CD4-positive, alpha-beta T cell treated with Interleukin-4 for 4 hours (primary cell): ENCODE results near the gene BLMH.
"Not testable (repeated sequence)": the region's sequence is repeated elsewhere in the genome, so short reads cannot be mapped to it uniquely, and the experiment has no call there.

Experiments
- DNase-seq: peaks from one replicate; pipeline ENCODE4 v3.0.0-alpha.2; 2020

Gene BLMH

DNA sequence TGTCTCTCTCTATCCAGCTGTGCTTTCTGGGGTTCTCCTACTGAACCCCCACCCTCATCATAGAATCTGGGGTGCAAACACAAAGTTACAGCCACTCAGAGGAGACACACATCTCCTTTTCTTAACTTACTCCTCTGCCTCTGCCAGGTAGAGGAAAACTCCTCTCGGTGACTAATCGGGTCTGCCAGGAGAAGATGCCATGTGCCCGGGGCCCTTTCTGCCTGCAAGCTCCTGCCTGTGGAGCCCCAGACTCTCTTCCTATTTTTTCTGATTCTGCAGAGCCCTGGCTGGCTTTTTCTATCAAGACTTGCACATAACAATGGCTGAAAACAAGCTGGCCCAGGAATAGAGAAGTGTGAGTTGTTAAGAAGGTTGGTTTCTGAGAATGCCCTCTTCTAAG is 66.6 kb downstream of the BLMH start:
- no peak for DNase-seq

DNA sequence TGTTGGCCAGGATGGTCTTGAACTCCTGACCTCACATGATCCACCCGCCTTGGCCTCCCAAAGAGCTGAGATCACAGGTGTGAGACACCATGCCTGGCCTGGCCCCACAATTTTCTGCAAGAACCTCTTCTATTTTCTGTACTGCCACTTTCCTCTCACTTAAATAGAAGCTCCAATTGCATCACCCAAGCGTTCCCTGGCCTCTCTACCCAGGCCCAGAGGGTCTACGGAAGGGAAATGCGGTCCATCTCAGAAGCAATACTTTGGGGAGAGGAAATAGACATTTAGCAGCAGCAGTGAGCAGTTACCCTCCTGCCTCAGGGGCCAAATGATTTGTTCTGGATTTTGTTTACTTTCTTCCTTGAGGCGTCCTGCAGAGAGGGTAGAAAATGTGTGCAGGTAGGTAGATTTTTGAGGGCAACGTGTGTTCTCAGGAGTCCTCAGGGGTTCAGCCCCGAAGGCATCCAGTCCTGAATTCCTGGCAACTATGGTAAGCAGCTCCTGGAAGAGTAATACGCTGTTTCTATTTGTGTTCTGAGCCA is 67.3 kb downstream of the BLMH start:
- DNase-seq: no peak

DNA sequence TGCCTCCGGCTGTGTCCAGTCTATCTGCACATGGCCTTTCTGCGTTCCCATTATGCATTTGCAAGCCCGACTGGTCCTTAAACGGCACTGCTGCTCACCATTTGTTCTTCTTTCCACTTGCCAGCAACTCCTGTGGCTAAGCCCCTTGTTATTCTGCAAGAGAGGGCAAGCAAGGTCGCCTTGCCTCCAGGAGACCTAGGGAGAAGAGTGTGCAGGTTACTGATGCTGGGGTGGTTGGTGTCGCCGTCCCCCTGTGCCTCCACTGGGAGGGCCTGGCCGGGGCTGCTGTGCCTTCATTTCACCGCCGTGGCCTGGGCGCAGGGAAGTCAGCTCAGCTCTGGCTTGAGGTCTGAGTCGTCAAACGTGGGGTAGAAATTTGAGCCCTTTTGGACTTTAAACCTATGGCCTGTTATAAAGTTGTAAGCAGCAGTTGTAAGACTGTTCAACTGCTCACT is 69.0 kb downstream of the BLMH start:
- DNase-seq: no peak

DNA sequence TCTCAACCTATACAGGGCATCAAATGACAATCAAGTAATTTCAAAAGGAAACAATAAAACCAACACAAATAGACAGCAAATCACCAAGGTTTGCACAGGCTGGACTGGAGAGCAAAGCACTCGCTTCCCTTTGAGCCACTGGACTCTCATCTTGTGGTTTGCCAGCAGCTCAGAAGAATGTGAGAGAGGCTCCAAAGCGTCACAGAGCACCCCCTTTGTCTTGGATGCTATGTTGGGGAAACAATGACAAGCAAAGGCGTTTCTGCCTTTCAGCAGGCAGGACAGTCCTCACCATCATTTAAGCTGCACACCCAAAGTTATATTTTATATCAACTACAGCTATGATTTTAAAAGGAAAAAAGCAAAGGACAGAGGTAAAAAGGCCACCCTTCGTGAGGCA is 69.5 kb downstream of the BLMH start:
- DNase-seq: no peak

DNA sequence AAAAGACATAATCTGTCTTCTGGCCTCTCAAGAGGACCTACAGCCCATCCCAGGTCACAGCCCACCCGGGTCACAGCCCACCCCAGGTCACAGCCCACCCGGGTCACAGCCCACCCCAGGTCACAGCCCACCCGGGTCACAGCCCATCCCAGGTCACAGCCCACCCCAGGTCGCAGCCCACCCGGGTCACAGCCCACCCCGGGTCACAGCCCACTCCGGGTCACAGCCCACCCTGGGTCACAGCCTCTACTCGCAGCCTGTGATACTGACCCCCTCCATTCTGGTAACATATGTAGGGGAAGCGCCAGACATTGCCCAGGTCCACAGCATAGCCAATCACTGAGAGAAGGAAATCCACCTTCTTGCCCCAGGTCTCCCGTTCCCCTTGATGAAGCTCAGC is 70.4 kb downstream of the BLMH start:
- no peak for DNase-seq

DNA sequence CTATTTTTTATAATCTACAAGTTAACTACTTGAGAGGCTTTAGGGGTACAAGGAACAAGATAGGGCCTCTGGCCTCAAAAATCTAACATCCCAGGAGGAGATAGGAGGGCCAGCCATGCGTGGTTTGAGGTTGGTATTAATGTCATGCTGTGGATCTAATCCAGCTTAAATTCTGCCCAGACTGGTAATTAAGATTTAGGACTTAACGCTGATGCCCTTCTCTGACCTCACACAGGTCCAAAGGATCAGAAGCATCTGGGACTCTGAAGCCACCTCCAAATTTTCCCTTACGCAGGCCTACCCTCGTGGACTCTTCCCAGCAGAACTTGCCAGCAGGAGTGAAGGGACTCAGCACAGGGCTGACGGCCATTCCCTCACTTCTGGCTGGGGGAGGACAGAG is 71.3 kb downstream of the BLMH start:
- no peak for DNase-seq

DNA sequence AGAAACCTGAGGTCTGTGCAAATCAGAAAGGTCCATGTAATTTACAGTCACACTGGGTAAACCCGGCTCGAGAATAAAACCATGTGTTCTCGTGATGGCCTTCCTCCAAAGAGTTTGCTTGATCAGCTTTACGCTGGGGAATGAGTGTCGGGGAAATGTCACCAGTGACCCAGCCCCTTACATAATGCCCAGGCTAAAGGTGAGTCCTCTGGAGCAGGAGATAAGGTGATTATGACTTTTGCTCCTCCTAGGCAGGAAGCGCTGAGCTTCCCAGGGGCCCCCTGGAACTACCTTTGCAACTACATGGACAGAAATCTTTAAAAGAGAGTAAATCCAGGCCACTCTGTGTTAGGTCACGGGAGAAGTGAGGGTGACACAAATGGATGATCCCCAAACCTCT is 71.9 kb downstream of the BLMH start:
- DNase-seq: no peak

DNA sequence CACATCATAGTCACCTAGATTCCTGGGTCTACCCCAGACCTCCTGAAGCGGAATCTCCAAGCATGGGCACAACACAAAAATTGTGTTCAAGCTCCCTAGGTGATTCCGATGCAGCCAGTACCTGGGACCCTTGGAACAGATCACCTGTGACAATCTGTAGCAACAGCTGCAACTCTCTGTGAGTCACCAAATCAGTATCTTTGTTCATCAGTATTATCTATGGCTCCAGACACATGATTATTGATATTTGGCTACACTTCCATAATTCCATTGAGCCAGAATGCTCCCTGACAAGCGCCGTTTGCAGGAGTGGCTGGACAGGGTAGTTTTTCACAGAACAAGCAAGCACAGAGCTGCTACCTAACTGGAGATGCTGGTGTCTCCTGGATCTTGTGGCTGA is 72.4 kb downstream of the BLMH start:
- DNase-seq: no peak

DNA sequence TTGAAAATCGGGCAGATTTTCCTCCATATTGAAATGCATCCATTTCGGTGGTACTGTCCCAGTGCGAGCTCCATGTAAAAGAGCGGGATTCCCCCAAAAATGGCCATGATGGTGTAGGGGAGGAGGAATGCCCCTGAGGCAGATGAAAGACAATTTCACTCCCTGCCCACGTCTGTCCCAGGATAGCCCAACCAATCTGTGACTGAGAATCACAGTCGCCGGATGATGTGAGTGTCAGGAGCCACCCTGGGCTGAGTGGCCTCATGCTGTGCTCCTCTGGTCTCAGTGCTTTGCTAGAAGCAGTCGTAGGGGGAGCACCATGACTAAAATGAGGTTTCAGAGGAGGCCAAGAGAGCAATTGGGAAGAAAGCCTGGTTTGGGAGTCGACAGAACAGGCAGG is 72.9 kb downstream of the BLMH start:
- DNase-seq: no peak

DNA sequence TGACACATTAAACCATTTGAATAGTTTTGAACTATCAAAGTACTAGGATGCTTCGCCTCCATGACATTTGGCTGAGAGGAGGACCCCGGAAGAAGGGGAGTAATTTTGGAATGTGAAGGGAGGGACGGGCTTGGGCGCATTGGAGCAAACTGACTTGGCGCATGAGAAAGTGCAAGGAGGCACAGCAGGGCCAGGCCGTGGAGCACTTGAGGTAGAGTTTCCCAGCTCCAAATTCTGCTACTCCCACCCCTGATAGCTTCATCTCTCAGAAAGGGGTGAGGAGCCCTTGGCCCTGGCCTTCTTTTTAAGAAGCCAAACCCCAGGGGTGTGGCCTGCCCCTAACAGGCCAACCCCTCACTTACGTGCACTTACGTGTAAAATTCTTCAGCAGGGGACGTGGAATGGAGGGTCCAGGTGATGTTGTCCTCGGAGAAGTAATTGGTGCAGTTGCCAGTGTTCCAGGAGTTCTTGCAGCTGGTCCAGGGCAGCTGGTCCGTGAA is 73.9 kb downstream of the BLMH start:
- DNase-seq: no peak

DNA sequence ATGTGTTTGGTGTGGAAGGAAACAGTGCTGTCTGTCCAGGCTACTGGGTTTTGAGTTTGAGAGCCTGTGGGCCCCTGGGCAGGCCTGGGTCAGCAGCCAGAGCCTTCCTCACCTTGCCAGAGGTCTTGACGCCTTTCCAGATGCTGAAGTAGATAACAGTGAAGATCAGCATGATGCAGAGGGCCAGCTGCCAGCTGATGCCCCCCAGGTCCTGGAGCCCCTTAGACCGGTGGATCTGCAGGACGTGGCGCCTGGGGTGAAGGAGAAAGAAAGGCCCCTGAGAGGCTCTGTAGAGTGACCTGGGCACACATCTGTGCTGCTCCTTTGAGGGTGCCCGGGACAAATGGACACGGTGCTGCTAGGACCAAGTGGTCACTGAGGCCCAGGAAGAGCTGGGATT is 74.7 kb downstream of the BLMH start:
- DNase-seq: no peak

DNA sequence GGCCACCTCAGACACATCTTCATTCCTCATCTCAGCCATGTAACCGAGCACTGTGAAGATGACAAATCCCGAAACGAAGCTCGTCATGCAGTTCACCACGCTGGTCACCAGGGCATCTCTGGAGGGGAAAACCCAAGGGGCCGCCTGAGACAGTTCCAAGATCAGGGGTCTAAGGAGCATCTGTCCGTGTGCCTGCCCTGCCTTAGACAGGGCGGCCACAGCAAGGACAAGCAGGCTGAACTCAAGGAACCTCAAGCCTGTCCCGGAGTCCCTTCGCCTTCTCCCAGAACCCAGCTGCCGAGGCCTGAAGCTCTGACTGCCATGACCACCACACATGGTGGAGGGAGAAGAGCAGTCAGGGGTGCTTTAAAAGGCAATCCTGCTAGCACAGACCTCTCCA is 79.0 kb downstream of the BLMH start:
- DNase-seq: no peak

DNA sequence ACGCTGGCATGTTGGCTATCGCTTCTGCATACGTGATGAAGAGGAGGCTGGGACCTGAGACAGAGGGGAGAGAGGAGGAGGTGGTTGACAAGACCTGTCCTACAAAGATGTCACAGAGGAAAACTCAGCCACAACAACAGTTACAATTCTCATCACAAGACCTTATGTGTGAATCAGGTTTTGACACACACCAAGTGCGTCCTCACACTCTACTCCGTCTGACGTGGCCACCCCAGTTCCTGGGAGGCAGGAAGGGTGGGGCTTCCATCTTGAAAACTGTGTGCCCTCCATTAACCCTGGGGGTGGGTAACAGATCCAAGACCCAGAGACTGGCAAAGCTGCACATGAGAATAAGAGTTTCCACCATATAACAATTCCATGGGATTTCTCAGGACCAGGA is 80.4 kb downstream of the BLMH start:
- DNase-seq: no peak

DNA sequence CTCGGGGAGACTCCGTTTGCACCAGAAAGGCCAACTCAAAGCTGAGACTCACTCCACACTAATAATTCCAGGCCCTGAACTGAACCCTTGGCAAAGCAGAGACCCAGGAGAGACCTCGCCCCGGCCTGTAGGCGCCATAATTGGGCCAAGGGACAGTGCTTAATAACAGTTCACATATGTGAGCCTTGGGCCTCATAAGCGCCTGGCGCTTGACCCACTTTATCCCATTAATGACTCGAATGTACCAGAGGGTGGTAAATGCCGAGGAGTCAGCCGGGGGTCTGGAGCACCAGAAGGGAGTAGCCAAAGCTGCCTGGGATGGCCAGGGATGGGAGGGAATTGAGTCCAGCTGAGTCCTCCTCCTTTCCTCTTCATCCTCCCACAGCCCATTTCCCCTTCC is 80.8 kb downstream of the BLMH start:
- DNase-seq: no peak

DNA sequence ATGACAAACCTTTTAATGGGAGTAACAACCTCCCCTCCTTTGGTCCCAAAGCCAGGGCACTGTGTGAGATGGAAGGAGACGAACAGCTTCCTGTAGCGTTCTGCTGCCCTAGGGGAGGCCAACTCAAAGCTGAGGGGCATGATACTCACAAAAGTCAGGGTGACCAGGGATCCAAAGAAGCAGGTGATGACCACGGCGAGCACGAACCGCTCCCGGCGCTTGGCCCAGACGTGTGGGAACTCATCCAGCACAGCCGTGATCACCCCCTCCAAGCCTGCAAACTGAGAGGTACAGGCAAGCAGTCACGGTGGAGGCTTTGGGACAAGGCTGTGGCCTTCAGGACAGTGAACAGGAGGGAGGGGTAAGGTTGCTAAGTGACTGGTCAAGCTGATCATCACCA is 81.4 kb downstream of the BLMH start:
- no peak for DNase-seq

DNA sequence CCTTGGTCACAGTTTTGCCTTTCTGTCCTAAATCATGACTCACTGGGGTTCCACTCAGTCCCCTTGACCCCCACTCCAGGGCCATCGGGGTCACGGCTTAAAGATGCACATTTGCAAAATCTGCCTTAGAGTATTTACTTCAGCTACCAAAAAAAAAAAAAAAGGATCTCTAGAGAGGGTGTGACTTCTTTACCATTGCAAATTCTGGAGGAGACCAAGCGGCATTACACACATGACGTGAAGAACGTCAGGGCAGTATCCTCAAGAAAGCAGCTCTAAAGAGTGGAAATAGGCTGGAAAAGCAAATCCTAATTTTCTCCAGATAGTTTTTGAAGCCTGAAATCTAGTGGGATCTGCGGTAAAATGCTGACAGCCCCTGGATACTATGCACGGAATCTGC is 81.8 kb downstream of the BLMH start:
- DNase-seq: no peak

DNA sequence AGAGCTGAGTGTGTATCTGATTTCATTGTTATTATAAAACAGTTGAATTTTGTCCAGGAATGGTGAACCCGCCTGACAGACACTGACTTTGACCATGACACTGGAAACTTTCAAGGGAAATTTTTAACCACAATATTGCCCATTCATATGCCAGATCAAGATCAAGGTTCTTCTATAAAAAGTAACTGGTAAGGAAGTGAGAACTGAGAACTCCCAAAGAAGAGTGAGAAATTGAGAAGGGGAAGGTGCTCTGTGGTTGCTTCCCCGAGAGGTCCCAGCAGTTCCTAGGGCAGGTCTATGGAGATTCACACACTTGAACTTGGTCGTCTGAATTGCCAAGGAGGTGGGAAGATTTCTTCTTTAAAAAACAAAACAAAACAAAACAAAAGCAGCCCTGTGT is 83.5 kb downstream of the BLMH start:
- no peak for DNase-seq

DNA sequence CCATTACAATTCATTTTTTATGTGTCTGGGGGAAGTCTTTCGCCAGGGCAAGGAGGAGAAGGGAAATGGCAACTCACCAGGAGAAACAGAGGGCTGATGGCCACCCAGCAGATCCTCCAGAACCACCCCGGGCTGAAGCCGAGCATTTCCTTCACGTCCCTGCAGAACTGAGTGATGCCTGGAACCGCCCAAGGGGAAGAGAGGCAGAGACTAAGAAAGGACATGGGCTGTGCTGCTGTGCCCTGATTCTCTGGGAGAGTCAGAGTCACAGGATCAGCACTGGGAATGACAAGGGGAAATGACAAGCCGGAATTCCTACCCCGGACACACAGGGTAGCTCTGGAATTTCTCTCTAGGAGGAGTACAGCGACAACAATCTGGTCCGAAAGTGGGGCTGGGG is 84.1 kb downstream of the BLMH start:
- DNase-seq: no peak

DNA sequence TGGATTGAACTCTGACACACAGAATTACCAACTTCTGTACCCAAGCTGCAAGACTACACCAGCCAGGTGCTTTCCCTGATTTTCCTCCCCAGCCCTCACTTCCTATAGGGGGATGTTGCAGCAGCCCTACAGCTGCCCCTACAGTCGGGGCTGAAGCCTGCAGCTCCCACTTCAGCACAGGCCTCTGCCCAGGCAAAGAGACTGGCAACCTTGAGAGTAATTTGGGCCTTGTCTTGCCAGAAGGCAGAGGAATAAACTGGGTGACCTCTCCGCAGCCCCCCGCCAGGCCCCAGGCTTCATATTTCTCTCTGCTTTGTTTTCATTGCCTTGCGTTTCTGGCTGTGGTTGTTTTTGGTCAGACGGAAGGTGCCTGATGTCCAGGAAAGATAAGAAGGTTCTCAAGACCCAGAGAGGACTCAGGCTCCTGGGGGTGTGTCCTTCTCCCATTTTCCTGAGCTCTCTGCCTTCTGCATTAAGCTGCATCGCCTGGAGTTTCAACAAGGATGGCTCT is 88.2 kb downstream of the BLMH start:
- no peak for DNase-seq

DNA sequence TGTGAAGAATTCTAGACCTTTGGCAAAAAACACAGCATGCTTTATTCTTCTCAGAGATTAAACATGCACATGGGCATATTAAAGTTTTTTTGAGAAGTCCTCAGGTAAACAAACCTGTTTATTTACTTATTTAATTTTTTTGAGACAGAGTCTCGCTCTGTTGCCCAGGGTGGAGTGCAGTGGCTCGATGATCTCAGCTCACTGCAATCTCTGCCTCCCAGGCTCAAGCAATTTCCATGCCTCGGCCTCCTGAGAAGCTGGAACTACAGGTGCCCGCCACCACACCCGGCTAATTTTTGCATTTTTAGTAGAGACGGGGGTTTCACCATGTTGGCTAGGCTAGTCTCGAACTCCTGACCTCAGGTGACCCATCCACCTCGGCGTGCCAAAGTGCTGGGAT is 91.1 kb downstream of the BLMH start:
- not testable (repeated sequence) for DNase-seq

DNA sequence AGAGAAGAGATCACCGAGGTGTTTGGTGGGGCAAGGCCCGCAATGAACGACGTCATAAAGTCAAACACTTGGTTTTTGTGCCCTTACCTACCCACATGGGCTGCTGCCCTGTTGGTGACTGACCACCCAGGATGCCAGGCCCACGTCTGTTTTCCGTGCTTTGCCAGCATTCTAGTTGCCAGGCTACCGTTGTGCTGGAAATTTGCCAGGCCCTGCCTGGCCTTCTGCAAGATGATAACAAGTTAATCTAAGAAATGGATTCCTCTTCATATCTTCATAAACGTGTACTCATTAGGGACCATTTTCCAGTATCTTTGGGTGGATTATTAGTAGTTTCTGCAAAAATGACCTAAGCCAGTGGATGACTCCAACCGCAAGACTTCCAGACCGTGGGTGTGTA is 91.6 kb downstream of the BLMH start:
- no peak for DNase-seq

DNA sequence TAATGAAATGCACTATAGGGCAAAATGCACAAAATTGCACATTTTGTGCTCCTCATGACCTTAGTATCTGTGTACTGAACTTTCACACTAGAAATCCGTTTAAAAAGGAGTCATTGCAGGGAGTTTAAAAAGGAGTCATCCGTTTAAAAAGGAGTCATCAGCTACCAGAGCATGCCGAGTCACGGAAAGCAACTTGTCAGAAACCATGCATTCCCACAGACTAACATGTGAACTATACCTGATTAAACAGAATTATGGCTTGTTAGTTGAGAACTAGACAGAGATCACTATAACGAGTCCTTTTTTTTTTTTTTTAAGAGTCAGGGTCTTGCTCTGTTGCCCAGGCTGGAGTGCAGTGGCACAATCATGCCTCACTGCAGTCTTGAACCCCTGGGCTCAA is 92.1 kb downstream of the BLMH start:
- DNase-seq: no peak
